DND-41 (cell line): ENCODE measurements around the gene TRPC4.

Experiments
- ATAC-seq: fragments of 200-7000 bp; cut with Tn5 transposase; 3 replicates; pipeline ENCODE4 v1.9.1; 2021; ENCODE audit warnings: low read depth; ENCODE audit not compliant: insufficient read depth
- DNase-seq: peaks from one replicate; pipeline ENCODE4 v3.0.0-alpha.2; 2020
- H2AFZ ChIP-seq: 2 replicates; pipeline ENCODE4 v1.6.0; 2012; ENCODE audit warnings: low read depth, low read length
- H3K27ac ChIP-seq: 2 replicates; pipeline ENCODE4 v1.5.1; 2012; ENCODE audit warnings: low read length, inconsistent platforms
- H3K27me3 ChIP-seq: fragments of 200-600 bp; sonication (generic); 2 replicates; pipeline ENCODE4 v1.6.0; 2012; ENCODE audit warnings: low read length, mild to moderate bottlenecking, inconsistent platforms; ENCODE audit not compliant: insufficient read depth, poor library complexity
- H3K36me3 ChIP-seq: 2 replicates; pipeline ENCODE4 v1.5.1; 2012; ENCODE audit warnings: low read length, inconsistent platforms; ENCODE audit not compliant: insufficient read depth
- H3K4me1 ChIP-seq: 2 replicates; pipeline ENCODE4 v1.5.1; 2012; ENCODE audit warnings: mild to moderate bottlenecking, low read length; ENCODE audit not compliant: insufficient read depth
- H3K4me2 ChIP-seq: 2 replicates; pipeline ENCODE4 v1.6.0; 2012; ENCODE audit warnings: mild to moderate bottlenecking, moderate library complexity, low read length, inconsistent platforms; ENCODE audit not compliant: insufficient read depth
- H3K4me3 ChIP-seq, 2 experiments: fragments of 200-600 bp in 1 of 2; shearing (Covaris generic) in 1 of 2; 2 replicates each; pipeline ENCODE4 v1.5.1; 2012 to 2016; ENCODE audit warnings: inconsistent platforms in 2 of 2, low read length in 2 of 2, mild to moderate bottlenecking in 2 of 2, low read depth in 1 of 2, moderate library complexity in 1 of 2
- H3K79me2 ChIP-seq: 2 replicates; pipeline ENCODE4 v1.6.0; 2012; ENCODE audit warnings: low read length, inconsistent platforms; ENCODE audit not compliant: insufficient read depth
- H3K9ac ChIP-seq: 2 replicates; pipeline ENCODE4 v1.6.0; 2012; ENCODE audit warnings: low read depth, mild to moderate bottlenecking, inconsistent platforms, low read length, moderate library complexity
- H3K9me3 ChIP-seq: 2 replicates; pipeline ENCODE4 v1.5.1; 2012; ENCODE audit warnings: low read length, moderate library complexity, mild to moderate bottlenecking, inconsistent platforms; ENCODE audit not compliant: insufficient read depth, severe bottlenecking
- H4K20me1 ChIP-seq: 2 replicates; pipeline ENCODE4 v1.6.0; 2012; ENCODE audit warnings: low read length; ENCODE audit not compliant: insufficient read depth
- EZH2 ChIP-seq: IDR thresholded peaks from 3 replicates; pipeline ENCODE4 v1.6.1; 2012; ENCODE audit warnings: borderline replicate concordance, low read depth, mild to moderate bottlenecking, moderate library complexity, low read length, inconsistent platforms; ENCODE audit not compliant: severe bottlenecking
- TF ChIP-seq, protein P1 (sequence below): IDR thresholded peaks from 2 replicates; pipeline ENCODE4 v1.5.1; 2012; ENCODE audit warnings: borderline replicate concordance, low read length, moderate library complexity, mild to moderate bottlenecking; ENCODE audit not compliant: poor library complexity, severe bottlenecking; ENCODE audit errors: extremely low read depth

The TRPC4 gene

GRCh38 chr13:37709318-37709717 lies 160.3 kb downstream of the TRPC4 start:
- no peak overlapping the region for H3K9ac ChIP-seq
- H3K9me3 ChIP-seq: no peaks in the 10 kb centered on the region
- DNase-seq (no peak), ATAC-seq (no peak)
- H3K79me2 ChIP-seq: no peaks in the 10 kb centered on the region
- no peak overlapping the region for H2AFZ ChIP-seq
- H3K27me3 ChIP-seq: no peaks in the 10 kb centered on the region
- no peak overlapping the region for H3K4me2 ChIP-seq
- no peaks in the 10 kb centered on the region for H3K36me3 ChIP-seq
- no peak for TF ChIP-seq EZH2
- TF ChIP-seq, protein P1, sequence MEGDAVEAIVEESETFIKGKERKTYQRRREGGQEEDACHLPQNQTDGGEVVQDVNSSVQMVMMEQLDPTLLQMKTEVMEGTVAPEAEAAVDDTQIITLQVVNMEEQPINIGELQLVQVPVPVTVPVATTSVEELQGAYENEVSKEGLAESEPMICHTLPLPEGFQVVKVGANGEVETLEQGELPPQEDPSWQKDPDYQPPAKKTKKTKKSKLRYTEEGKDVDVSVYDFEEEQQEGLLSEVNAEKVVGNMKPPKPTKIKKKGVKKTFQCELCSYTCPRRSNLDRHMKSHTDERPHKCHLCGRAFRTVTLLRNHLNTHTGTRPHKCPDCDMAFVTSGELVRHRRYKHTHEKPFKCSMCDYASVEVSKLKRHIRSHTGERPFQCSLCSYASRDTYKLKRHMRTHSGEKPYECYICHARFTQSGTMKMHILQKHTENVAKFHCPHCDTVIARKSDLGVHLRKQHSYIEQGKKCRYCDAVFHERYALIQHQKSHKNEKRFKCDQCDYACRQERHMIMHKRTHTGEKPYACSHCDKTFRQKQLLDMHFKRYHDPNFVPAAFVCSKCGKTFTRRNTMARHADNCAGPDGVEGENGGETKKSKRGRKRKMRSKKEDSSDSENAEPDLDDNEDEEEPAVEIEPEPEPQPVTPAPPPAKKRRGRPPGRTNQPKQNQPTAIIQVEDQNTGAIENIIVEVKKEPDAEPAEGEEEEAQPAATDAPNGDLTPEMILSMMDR: no peak
- H4K20me1 ChIP-seq: no peaks in the 10 kb centered on the region
- no peak overlapping the region for H3K27ac ChIP-seq
- H3K4me3 ChIP-seq: no peak overlapping the region
- H3K4me1 ChIP-seq: no peaks in the 10 kb centered on the region

DNA sequence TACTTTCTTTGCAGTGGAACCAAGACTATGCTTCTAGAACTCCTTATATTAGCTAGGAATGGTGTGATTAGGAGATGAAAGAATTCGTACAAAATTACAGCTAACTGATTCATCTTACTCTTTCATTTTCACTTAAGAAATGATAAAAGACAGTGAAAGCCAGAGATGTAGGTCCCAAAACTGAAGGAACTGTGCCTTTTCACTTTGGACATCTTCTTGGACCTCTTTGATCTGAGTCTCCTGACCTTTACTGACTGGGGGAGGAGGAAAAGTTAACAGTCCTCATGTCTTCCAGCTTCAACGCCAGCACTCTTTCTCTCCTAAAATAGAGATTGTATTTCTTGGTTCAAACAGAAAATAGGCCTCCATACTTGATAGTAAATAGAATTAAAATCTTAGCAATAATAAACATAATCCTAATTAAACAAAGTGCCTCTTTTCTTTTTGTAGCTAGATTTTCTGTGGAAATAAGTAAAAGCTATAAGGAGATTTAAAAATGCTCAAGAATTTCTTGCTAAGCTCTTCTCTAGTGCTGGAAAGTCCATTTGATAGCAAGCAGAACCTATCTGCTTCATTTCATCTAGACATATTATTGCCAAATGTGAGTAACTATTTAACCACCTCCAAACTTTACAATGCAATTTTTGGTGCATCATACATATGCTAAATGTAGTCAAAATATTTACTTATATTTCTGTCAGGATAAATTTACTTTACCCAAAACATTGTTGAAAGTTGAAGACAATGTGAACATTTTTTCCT lies 161.7 kb downstream of the TRPC4 start:
- H3K4me1 ChIP-seq: no peaks in the 10 kb centered on the region
- no peaks in the 10 kb centered on the region for H4K20me1 ChIP-seq
- H3K9ac ChIP-seq: no peak overlapping the region
- TF ChIP-seq, protein P1: no peak
- TF ChIP-seq EZH2: no peak
- ATAC-seq (no peak), DNase-seq (no peak)
- no peaks in the 10 kb centered on the region for H3K27me3 ChIP-seq
- no peak overlapping the region for H2AFZ ChIP-seq
- H3K9me3 ChIP-seq: no peaks in the 10 kb centered on the region
- no peak overlapping the region for H3K27ac ChIP-seq
- no peak overlapping the region for H3K4me3 ChIP-seq
- H3K4me2 ChIP-seq: no peak overlapping the region
- no peaks in the 10 kb centered on the region for H3K36me3 ChIP-seq
- no peaks in the 10 kb centered on the region for H3K79me2 ChIP-seq

- Histone ChIP-seq H3K79me2 (no peaks in the 10 kb centered on the region), H3K9me3 (no peaks in the 10 kb centered on the region), H3K4me2 (no peak overlapping the region), H2AFZ (no peak overlapping the region), H3K27ac (no peak overlapping the region), H3K4me1 (no peaks in the 10 kb centered on the region), H3K9ac (no peak overlapping the region), H4K20me1 (no peaks in the 10 kb centered on the region), H3K27me3 (no peaks in the 10 kb centered on the region), H3K36me3 (no peaks in the 10 kb centered on the region), H3K4me3 (no peak overlapping the region)
- TF ChIP-seq EZH2: no peak
- TF ChIP-seq, protein P1: no peak
- ATAC-seq: no peak
- no peak for DNase-seq
Observed at GRCh38 chr13:37706041-37706440, 163.5 kb downstream of the TRPC4 start.

- Histone ChIP-seq H3K9me3 (no peaks in the 10 kb centered on the region), H3K4me1 (no peaks in the 10 kb centered on the region), H3K36me3 (no peaks in the 10 kb centered on the region), H3K27ac (no peak overlapping the region), H3K4me2 (no peak overlapping the region), H3K9ac (no peak overlapping the region), H2AFZ (no peak overlapping the region), H3K79me2 (no peaks in the 10 kb centered on the region), H3K27me3 (no peaks in the 10 kb centered on the region), H3K4me3 (no peak overlapping the region), H4K20me1 (no peaks in the 10 kb centered on the region)
- ATAC-seq: no peak
- no peak for TF ChIP-seq EZH2
- TF ChIP-seq, protein P1: no peak
- DNase-seq: no peak
Observed at GRCh38 chr13:37701972-37702371, 167.6 kb downstream of the TRPC4 start.
